Lower leg skin (tissue), 3 donors: ENCODE data around the gene SERPINB4.

Experiments used
- POLR2A ChIP-seq, 2 donors: fragments of 450-650 bp; IDR thresholded peaks; one replicate each; pipeline ENCODE4 v1.6.1; 2016 to 2017; ENCODE audit warnings: antibody characterized with exemption in 2 of 2, mild to moderate bottlenecking in 1 of 2, moderate library complexity in 1 of 2
- TF ChIP-seq, protein P1 (sequence below), 3 donors: fragments of 450-650 bp; IDR thresholded peaks; one replicate each; pipeline ENCODE4 v1.5.1; 2016; ENCODE audit warnings: antibody characterized with exemption in 3 of 3, mild to moderate bottlenecking in 3 of 3, moderate library complexity in 2 of 3

DNA sequence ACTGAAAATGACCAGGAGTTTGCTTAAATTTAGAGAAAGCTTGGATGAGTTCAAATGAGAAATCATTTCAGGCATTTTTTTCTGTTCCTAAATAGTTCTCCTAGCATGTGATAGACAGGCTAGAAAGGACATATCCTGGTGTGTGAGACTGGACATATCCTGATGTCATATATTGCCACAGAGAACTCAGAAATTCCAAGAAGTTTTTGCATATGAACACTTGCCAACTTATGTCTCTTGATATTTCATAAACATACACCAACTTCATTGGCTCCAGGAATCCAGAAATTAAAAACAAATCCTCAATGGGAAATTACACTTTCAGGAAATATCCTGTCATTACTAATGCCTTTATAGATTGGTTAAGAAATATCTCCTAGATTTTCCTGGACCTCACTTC lies 2.9 kb upstream of the SERPINB4 start:
- TF ChIP-seq, protein P1, sequence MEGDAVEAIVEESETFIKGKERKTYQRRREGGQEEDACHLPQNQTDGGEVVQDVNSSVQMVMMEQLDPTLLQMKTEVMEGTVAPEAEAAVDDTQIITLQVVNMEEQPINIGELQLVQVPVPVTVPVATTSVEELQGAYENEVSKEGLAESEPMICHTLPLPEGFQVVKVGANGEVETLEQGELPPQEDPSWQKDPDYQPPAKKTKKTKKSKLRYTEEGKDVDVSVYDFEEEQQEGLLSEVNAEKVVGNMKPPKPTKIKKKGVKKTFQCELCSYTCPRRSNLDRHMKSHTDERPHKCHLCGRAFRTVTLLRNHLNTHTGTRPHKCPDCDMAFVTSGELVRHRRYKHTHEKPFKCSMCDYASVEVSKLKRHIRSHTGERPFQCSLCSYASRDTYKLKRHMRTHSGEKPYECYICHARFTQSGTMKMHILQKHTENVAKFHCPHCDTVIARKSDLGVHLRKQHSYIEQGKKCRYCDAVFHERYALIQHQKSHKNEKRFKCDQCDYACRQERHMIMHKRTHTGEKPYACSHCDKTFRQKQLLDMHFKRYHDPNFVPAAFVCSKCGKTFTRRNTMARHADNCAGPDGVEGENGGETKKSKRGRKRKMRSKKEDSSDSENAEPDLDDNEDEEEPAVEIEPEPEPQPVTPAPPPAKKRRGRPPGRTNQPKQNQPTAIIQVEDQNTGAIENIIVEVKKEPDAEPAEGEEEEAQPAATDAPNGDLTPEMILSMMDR (IDR thresholded peaks at IDR 0.05) = no peak
- TF ChIP-seq POLR2A (IDR thresholded peaks at IDR 0.05) = no peak
